ENCODE measurements around the gene BCORL1.

Gene BCORL1

DNA sequence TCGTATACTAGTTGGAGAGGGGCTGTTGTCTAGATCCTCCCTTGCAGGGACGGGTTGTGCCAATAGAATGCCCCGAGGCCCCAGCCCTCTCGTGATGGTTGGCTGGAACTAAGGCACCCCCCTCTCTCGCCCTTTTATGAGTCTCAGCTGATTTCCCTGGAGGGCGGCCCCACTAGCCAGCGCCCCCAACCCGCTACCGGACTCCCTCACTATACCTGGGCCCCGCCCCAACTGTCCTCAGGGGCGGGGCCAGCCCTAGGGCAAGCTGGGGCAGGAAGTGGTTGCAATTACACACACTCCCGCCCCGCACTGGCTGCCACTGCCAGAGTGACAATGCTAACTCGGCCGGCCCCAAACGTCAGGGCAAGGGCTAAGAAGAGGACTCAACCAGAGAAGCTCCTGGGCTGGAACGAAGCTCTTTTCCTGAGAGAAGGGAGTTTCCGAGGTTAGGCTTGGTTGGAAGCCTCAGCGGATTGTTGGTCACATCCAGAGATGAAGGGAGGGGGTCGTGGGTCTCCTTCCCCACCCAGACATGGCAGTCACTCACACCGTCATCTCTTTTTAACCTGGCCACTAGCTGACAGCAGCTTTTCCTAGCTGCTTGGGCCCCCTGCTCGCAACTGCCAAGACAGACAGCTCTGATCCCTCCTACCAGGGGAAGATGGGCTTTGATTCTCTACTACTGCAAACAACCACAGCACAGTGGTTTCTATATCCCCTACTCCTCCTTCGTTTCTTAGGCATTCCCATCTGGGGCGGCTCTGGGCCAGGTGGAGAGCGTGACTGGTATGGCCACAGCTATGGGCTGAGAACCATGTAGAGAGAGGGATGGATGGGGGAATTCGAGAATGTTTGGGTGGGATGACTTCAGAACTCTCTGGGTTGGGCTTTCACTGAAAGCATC, 21.0 kb upstream of the BCORL1 start:
- peak; percentile 53 to 64 for DNase-seq

DNA sequence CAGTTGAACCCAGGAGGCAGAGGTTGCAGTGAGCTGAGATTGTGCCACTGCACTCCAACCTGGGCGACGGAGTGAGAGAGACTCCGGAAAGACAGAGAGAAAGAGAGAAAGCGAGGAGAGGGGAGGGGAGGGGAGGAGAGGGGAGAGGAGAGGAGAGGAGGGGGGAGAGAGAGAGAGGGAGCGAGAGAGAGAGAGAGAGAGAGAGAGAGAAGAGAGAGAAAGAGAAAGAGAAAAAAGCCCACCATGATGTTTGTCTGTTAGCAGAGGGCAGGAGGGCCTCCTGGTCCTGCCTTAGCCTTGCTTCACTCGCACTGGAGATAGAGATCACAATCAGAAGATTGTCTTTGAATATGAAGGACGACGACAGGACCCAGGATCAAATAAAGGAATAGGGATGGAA, 18.7 kb upstream of the BCORL1 start:
- DNase-seq, result no peak

DNA sequence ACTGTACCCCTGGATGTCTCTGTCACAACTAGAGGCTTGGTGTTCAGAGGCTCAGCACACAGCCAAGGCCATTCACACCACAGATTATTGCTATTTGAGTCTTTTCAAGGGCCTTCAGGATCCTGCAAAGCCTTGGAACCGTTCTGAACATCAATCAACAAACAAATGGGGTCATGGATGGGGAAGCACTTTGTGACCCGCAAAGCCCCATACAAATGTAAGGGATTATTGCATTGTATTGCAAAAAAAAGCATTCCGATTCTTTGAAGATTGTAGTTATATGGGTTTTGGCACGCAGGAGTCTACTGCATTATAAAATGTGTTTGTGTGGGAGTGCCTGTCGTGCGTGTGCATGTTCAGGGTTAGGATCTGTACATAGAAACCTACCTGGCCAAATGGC, 17.3 kb upstream of the BCORL1 start:
- DNase-seq, result no peak

DNA sequence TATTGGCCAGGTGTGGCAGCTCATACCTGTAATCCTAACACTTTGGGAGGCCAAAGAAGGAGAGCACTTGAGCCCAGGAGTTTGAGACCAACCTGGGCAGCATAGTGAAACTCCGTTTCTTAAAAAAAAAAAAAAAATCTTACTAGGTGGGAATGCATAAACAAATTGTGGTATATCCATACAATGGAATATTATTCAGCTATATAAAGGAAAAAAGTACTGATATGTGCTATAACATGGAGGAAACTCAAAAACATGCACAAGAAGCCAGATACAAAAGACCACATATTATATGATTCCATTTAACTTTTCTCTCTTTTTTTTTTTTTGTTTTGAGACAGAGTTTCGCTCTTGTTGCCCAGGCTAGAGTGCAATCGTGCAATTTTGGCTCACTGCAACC, 13.5 kb upstream of the BCORL1 start:
- no peak for DNase-seq

DNA sequence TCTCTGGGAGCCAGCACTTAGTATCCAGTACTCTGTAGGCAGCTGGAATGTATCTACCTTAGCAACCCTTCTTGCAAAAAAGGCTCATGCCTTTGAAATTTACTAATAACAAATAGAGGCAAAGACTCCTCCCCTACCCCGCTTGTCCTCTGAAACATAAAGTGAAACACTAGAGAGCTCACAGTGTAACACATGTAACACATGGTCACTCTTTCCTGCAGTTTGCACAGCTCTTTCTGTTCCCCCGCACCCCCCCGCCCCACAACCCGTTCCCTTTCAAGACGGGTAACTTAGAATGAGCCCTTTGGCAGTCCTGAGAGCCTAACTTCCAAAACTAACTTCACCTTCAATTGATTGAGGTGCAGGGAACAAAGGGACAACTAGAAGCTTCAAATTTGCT, 6.0 kb upstream of the BCORL1 start:
- no peak for DNase-seq

DNA sequence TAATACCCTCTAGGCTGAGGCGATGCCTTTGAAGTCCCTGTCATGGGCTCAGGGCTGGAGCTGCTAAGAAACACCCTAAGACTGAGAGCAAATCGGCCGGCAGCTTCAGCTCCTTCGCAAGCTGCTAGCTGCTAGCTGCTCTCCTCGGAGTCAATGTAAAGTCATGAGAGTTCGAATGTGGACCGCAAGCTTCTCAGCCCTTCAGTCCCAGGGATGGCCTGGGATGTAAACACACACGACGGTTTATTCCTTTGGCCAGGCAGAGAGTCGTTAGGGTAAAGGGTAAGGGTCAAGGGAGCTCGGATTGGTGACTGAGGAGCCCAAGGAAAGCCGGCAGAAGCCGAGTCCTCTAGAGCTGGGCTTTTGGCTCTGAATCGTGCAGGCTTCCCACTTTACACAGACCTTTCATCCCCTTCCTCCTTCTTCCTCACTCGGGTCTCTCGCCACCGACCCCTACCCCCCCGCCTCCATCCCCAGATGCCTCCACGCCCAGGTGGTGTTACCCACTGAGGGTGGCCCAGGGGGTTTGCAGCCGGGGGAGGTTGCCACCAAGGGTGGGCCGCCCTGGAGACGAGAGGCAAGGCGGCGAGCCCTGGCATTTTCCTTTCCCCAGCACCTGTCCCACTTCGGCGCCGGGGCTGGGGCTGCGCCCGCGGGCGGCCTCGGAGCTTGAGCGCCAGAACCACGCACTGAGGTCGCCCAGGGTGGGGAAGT, 3.1 kb upstream of the BCORL1 start:
- no peak for DNase-seq

DNA sequence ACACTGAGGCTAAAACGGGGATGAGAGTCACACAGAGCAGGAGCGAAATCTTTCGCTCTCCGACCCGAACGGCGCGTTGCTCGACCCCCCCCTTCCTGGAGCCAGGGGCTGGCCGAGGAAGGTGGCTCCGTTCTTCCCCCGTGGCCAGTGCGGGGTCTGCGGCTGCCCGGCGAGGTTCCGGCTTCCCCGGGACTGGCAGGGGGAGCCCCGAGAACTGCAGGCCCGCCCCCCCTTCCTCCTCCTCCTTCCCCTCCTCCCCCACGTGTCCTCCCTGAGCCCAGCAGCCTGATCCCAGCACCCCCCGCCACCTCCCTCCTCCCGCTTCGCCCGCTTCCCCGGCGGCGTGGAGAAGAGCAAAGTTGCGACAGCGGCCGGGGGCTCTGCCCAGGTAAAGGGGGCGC, 2.4 kb upstream of the BCORL1 start:
- peak in 1 of 2 experiments; percentile 17 for DNase-seq

DNA sequence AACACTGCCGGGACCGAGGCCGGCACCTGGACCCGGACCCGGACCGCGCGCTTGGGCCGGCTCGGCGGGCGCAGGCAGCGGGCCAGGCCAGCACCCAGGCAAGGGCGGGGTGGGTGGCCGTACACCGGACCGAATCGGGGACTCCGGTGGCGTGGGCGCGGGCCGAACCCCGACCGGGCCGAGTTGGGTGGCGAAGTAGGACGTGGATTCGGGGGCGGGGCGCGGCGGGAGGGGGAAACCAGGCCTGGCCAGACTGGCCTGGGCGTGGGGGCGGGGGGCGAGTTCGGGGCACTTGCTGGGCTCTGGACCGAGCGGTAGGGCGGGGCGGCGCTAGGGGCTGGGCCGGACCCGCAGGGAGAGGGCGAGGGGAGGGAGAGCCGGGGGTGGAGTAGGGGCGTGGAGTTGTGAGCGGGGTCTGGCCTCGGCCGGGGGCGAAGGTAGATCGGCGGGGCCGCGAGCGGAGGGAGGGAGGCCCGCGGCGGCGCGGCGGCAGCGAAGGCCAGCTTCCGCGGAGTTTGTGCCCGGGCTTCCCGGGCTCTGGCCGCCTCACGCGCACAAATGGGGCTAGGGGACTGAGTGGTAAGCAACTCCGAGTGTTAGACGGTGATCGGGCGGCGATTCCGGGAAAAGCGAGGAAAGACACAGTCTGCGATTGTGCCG, 1.8 kb upstream of the BCORL1 start:
- DNase-seq, result no peak

DNA sequence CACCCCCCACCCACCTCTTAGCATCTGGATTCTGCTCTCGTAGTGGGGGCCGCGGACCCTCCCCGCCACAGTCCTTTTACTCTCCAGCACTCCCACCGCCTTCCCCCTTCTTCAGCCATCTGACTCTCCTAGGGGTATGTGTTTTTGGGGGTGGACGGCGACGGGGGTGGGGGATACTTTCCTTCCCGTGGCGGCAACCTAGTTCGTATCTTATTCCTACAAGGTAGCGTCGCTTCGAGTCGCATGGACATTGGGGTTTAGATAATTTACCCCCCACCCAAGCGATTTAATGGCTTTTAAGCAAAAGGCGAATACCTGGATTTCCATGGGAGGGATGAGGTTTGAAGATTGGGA, 1.3 kb upstream of the BCORL1 start:
- DNase-seq, result no peak

DNA sequence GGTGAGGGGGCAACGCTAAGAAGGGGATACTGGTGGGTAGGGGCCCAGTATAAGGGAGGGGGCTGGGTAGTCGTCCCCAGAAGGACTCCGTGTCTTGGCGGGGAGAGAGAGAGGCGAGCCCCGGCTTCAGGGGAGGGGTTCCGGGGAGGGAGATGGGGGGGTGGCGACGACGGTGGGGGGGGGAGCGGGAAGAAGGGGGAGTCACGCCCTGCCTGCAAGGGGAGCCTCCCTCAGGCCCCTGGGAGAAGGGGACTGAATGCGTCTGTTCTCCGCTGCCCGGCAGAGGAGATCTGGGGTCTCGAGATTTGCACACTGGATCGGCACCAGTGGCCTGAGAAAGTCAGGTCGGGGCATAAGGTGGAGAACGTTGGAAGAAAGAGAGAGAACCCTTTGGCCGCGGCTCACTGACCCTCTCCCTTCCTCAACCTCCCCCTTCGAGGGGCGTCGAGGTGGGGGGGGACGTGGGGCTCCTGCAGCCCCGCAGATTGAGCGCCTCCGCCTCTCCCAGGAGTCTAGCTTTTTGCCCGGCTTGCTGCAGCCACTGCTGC, 609 bp upstream of the BCORL1 start:
- no peak for DNase-seq

DNA sequence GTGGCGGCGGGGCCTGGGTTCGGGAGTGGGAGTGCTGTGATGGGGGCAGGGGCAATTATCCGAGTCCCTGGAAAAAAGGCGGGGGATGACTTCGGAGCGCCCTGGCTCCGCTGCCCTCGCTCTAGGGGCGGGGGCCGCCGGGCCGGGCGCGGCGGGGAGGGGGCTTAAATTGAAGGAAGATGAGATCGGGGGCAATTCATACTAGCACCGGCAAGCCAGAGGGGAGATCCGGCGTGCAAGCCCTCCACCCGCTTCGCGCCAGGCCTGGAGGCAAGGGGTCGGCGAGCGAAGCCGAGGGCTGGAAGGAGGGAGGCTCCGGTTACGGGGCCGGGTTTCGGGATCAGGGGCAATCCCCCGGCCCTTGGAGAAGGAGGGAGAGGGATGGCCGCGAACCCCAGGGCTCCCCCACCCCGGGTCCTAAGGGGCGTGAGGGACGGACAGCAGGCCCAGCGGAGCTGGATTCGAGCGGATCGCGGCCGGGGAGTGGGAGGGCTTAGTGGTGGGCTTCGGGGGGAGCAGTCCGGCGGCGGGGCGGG, 1.2 kb downstream of the BCORL1 start:
- no peak for DNase-seq

DNA sequence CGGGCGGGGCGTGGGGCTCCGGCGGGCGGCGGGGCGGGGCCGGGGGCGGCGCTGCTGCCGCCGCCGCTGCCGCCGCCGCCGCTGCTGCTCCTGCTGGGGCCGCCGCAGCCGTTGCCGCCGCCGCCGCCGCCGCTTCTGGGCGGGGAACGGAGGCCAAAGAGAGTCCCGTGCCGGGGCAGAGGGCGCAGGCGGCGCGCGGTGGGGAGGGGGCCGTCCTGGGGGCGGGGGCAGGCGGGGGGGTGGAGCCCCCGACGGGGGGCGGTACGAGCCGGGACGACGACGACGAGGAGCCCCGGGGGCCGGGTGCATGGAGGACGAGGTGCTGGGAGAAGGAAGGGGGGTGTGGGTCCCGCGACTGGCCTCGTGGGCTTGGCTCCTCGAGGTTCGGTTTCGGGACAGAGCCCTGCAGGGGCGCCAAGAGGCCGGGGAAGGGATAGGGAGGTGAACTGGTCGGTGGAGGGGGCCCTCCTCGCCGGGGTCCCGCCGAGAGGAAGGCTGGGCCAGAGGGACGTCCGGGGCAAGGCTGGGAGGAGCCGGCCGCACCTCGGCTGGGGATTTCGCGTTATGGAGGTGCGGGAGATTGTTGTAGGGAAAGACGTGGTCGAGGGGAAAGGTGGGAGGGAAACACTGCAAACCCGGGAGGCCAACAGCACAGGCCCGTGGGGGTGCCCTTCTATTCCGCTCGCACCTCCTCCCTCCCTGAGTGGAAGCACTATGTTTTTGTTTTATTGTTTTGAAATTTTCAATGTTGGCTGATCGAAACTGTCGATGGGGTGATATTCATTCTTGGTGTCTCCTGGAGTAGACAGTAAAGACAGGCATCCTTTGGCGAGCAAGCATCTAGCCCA, 1.9 kb downstream of the BCORL1 start:
- DNase-seq, result no peak

DNA sequence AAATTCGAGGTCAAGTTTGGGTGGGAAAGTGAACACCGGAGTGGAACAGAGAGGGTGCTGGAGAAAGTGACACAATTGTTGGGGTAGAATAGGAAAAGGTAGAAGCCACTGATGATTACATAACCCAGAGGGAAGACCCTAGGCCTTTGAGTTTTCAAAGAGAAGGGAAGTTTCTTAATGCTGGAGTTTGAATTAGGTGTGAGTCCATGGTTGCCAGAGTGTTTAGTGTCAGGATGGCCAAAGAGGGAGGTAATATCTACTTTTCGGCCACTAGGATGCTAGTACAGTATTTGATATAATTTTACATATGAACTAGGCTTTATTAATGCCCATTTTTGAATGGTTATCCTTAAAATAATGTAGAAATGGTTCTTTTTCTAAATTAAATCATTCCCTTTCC, 5.4 kb downstream of the BCORL1 start:
- no peak for DNase-seq

DNA sequence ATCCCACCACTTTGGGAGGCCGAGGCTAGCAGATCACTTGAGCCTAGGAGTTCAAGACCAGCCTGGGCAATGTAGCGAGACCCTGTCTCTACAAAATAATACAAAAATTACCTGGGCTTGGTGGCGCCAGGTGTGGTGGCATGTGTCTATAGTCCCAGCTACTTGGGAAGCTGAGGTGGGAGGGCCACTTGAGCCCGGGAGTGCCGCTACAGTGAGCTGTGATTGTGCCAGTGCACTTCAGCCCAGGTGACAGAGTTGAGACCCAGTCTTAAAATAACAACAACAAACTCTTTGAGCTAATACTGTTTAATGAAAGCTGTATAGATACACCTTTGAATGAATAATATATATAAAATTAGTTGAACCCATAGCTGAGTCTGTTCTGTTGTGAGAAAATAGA, 9.7 kb downstream of the BCORL1 start:
- no peak for DNase-seq

DNA sequence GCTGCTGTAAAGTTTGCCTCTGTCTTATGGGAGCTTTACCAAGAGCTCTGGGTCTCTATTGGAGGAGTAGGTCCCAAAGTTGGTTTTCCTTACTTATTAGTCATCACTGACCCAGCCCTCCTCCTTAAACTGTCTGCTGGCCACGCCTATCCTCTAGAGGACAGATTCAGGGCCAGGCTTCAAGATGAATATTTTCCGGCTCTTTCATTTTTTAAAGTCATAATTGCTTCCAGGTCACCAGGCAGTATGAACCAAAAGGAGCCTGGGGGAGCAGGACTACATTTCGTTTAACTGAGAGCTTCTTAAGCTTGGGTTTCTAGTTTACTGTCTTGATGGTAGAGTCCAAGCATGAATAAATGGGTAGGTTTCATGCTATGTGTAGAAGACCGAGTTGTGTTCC, 13.7 kb downstream of the BCORL1 start:
- DNase-seq, result no peak

DNA sequence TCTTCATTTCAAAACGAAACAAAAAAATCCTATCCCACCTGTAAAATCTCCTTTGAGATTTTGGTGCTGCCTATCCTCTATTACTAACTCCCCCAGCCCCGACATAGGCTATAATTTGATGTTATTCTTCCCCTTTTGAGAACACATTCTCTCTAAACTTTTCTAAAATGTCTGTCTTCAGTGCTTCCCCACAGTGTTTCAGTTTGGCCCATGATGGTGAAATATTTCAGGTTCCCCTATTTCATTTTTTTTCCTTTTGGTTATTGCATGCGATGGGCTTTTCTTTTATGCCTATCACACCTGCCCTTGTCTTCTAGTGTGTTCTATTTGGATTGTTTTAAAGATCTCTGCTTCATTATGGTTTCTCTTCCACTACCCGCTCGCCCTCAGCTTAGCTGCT, 14.7 kb downstream of the BCORL1 start:
- DNase-seq, result peak; percentile 45 to 55

DNA sequence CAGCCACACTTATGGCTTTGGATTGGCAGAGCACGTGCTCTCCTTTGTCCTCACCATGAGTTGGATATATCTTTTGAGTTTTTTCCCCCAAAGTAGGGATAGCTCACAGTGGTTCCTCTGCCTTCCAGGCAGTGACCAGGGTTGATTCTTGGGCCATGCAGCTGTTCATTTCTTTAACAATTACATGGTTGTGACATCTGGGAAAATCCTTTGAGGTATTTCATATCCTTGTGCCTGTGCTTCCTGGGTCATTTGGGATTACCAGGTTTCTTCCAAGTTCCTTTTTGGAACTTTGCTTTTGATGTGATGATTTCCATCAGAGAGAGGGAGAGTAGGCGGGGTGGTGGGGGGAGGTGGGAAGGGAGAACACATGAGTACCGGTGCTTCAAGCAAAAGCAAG, 15.6 kb downstream of the BCORL1 start:
- DNase-seq, result no peak

DNA sequence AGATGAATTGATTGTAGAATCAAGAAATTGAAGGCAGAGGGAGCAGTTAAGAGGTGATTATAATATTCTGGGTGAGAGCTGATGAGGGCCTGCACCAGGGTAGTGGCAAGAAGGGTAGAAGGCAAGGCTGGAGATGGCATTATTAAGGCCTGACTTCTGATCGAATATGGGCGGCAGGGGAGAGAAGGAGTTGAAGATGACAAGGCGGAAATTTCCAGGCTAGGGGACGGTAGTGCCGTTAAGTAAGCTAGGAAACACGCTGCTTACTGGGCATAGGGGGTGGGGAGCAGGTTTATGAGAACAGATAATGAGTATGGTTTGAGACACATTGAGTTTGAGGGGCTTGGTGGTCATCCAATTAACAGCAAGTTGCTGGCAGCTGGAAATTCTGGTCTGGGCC, 19.5 kb downstream of the BCORL1 start:
- no peak for DNase-seq

DNA sequence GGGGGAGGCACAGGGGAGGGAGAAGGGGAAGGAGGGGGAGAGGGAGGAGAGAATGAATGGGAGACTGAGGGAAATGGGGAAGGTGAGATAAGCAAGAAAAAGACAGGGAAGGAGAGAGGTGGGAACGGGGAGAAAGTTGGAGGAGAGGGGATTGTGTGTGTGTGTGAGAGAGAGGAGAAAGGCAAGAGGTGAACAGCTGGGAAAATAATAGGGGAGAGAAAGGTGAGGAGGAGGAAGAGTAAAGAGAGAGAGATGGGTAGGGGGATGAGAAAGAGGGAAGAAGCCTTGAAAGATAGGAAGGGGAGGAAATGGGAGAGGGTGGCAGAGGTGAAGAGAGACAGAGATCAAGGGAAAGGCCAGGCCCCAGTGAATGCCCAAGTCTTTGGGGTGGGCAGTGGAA, 20.1 kb downstream of the BCORL1 start:
- DNase-seq, result no peak

DNA sequence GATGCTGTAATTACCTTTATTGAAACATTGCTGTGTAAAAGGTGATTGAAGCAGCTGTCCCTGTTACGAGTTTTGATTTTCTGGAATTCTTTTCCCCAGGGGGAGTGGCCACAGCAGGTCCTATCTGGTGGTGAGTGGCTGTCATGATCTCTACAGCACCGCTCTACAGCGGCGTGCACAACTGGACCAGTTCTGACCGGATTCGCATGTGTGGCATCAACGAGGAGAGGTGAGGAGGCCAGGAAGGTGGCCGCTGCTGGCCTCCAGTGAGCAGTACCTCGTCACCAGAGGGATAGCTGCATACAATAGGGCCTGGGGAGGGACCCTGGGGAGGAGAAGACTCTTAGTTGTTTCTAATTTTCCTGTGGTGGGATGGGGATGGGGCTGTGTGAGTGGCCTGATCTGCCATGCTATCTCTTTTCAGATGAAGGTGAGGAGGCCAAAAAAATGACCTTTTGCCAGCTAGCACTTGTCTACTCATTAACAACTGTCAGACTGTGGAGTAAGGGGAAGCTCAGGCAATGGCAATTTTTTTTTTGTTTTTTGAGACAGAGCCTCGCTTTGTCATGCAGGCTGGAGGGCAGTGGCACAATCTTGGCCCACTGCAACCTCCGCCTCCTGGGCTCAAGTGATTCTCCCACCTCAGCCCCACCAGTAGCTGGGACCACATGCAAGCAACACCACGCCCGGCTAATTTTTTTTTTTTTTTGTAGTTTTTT, 22.8 kb downstream of the BCORL1 start:
- no peak for DNase-seq

DNA sequence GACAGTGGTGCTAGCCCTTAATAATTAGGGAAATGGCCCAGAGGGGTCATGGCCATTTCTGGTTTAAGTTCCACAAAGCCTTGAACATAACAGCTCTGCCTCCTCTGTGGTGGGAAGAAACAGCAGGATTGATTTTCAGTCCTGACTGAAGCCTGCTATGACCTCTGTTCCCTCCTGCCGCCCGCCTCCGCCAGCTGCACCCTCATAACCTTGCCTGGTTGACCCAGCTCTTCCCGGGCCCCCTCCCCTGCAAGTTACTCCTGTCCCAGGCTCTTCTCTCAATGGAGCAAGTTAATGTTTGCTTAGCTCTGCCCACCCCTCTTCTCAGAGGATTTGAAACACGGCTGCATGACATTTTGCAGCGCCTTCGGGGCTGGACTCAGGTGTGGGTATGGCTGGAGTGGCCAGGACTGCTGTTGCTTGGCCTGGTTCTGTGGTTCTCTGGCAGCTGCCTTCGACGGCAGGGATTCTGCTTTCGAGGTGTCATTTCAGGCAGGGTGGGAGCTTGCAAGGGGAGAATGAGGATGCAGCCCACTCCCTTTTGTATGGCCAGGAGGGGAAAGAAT, 27.3 kb downstream of the BCORL1 start:
- DNase-seq, result no peak

All from AML-193 (cell line).